GM12865 (cell line): ENCODE measurements around the gene PTPRN2.

ENCODE experiments used
- DNase-seq: peaks from one replicate; pipeline ENCODE4 v3.0.0; 2010; ENCODE audit warnings: low read depth
- H3K4me3 ChIP-seq: 2 replicates; pipeline ENCODE4 v1.5.1; 2011; ENCODE audit warnings: mild to moderate bottlenecking, low read depth, low read length, control low read depth
- TF ChIP-seq, protein P1 (sequence below): IDR thresholded peaks from 2 replicates; pipeline ENCODE4 v1.5.1; 2011; ENCODE audit warnings: low read length, control low read depth, low read depth, inconsistent platforms; ENCODE audit not compliant: insufficient read depth; ENCODE audit errors: missing control alignments

The PTPRN2 gene

GRCh38 chr7:158002486-158003080 lies 585.0 kb downstream of the PTPRN2 start:
- H3K4me3 ChIP-seq, result no peak overlapping the region
- TF ChIP-seq, protein P1, sequence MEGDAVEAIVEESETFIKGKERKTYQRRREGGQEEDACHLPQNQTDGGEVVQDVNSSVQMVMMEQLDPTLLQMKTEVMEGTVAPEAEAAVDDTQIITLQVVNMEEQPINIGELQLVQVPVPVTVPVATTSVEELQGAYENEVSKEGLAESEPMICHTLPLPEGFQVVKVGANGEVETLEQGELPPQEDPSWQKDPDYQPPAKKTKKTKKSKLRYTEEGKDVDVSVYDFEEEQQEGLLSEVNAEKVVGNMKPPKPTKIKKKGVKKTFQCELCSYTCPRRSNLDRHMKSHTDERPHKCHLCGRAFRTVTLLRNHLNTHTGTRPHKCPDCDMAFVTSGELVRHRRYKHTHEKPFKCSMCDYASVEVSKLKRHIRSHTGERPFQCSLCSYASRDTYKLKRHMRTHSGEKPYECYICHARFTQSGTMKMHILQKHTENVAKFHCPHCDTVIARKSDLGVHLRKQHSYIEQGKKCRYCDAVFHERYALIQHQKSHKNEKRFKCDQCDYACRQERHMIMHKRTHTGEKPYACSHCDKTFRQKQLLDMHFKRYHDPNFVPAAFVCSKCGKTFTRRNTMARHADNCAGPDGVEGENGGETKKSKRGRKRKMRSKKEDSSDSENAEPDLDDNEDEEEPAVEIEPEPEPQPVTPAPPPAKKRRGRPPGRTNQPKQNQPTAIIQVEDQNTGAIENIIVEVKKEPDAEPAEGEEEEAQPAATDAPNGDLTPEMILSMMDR, result no peak
- DNase-seq, result no peak

DNA sequence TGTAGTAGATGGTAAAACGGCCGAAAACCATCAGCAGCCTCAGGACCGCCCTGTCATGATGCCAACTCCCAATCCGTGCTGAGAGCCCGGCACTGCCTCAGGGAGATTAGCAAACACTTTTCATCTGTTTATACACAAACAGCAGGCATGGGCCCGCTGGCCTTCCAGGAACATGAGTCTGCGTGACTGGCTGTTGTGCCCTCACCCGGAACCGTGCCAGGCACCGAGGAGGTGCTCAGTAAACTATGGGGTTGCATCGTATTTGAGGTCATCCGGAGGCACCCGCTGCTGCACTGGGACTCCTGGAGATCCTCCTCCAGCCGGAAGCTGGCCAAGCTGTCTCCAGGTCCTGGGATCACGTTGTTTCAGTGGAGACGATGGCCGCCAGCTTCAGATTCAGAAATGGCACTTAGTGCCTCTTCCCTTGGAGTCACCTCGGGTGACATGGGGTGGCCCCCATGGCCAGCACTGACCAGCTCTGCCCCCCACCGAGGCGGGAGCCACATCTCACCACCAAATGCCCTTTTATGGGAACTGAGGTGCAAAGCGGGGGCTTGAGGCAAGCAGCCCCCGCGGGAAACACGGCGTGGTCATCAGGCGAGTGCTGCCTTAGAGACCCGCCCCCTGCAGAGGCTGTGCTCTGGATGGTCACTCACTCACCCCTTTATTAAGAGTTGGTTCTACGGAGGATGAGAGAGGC lies 585.9 kb downstream of the PTPRN2 start:
- TF ChIP-seq, protein P1, result no peak
- H3K4me3 ChIP-seq, result no peak overlapping the region
- no peak for DNase-seq

DNA sequence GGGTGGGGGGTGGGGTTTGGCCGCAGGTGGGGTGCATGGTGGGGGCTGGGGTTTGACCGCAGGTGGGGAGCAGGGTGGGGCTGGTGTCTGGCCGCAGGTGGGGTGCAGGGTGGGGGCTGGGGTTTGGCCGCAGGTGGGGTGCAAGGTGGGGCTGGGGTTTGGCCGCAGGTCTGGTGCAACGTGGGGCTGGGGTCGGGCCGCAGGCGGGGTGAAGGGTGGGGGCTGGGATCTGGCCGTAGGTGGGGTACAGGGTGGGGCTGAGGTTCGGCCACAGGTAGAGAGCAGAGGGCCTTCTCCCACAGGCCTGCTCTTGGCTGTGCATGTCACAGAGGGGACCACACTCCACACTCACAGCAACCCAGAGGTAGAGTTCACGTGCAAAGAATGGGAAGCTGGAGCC lies 586.6 kb downstream of the PTPRN2 start:
- no peak for DNase-seq
- H3K4me3 ChIP-seq, result no peak overlapping the region
- TF ChIP-seq, protein P1, result no peak

- DNase-seq, result no peak
- TF ChIP-seq, protein P1, result no peak
- H3K4me3 ChIP-seq, result no peak overlapping the region
Measured at GRCh38 chr7:158000160-158000559, 587.5 kb downstream of the PTPRN2 start.

- DNase-seq, result no peak
- no peak overlapping the region for H3K4me3 ChIP-seq
- TF ChIP-seq, protein P1, result no peak
Measured at GRCh38 chr7:157998884-157999552, 588.6 kb downstream of the PTPRN2 start.

- TF ChIP-seq, protein P1, result no peak
- no peak overlapping the region for H3K4me3 ChIP-seq
- no peak for DNase-seq
Measured at GRCh38 chr7:157997471-157997870, 590.2 kb downstream of the PTPRN2 start.
